ENCODE data around the gene SLC6A1.

Gene SLC6A1

GRCh38 chr3:10994306-10994705, 1.8 kb downstream of the SLC6A1 start:
- no peaks in the 10 kb centered on the region for H4K20me1 ChIP-seq (ENCODE audit: low read depth, low read length)
- no peak overlapping the region for H3K27ac ChIP-seq (ENCODE audit: low read depth, low read length)
- H3K9me3 ChIP-seq (ENCODE audit: insufficient read depth, low read length) = no peaks in the 10 kb centered on the region
- no peaks in the 10 kb centered on the region for H3F3A ChIP-seq (ENCODE audit: insufficient read depth)
- H2AFZ ChIP-seq (ENCODE audit: low read depth, low read length, severe bottlenecking) = no peak overlapping the region
- H3K36me3 ChIP-seq (ENCODE audit: low read length) = no peaks in the 10 kb centered on the region
- H3K9me2 ChIP-seq (replicated peaks; ENCODE audit: insufficient read depth, low read length) = no peaks in the 10 kb centered on the region
- no peaks in the 10 kb centered on the region for H3K79me2 ChIP-seq (ENCODE audit: insufficient read depth, low read length)
- no peak for TF ChIP-seq EZH2phosphoT487 (conservative IDR thresholded peaks at IDR 0.05; ENCODE audit: low read length)
- TF ChIP-seq, protein P1, sequence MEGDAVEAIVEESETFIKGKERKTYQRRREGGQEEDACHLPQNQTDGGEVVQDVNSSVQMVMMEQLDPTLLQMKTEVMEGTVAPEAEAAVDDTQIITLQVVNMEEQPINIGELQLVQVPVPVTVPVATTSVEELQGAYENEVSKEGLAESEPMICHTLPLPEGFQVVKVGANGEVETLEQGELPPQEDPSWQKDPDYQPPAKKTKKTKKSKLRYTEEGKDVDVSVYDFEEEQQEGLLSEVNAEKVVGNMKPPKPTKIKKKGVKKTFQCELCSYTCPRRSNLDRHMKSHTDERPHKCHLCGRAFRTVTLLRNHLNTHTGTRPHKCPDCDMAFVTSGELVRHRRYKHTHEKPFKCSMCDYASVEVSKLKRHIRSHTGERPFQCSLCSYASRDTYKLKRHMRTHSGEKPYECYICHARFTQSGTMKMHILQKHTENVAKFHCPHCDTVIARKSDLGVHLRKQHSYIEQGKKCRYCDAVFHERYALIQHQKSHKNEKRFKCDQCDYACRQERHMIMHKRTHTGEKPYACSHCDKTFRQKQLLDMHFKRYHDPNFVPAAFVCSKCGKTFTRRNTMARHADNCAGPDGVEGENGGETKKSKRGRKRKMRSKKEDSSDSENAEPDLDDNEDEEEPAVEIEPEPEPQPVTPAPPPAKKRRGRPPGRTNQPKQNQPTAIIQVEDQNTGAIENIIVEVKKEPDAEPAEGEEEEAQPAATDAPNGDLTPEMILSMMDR (IDR thresholded peaks at IDR 0.05; ENCODE audit: insufficient read depth, low read length, poor library complexity, severe bottlenecking) = no peak
- no peak overlapping the region for H3K4me3 ChIP-seq (ENCODE audit: insufficient read depth, low read length, poor library complexity, severe bottlenecking)
- no peak overlapping the region for H3K9ac ChIP-seq (ENCODE audit: low read length)
- H3K4me2 ChIP-seq (ENCODE audit: low read depth, low read length, poor library complexity, severe bottlenecking) = no peak overlapping the region
- no peaks in the 10 kb centered on the region for H3K27me3 ChIP-seq (ENCODE audit: low read length)

DNA sequence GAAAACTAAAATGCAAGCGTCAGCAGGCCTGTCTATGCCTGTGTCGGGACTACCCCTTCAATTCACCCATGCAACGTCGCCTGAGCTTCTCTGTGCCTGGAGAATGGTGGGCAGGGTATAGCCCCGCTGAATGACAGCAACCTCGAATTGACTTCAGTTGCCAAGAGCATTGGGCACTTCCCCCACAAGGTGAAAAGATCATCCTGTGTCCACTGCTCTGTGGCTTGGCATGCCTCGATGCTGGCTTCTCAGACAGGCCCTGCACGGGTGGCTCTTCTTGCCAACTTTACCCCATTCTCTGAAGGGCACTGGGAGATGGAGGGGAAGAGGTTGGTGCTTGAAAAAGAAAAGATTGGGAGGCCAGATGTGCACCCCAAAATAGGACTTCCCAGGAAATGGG, 3.3 kb downstream of the SLC6A1 start:
- H3K4me3 ChIP-seq (ENCODE audit: insufficient read depth, low read length, poor library complexity, severe bottlenecking) = no peak overlapping the region
- no peaks in the 10 kb centered on the region for H3F3A ChIP-seq (ENCODE audit: insufficient read depth)
- H3K79me2 ChIP-seq (ENCODE audit: insufficient read depth, low read length) = no peaks in the 10 kb centered on the region
- TF ChIP-seq, protein P1 (IDR thresholded peaks at IDR 0.05; ENCODE audit: insufficient read depth, low read length, poor library complexity, severe bottlenecking) = no peak
- no peaks in the 10 kb centered on the region for H3K27me3 ChIP-seq (ENCODE audit: low read length)
- no peak overlapping the region for H3K4me2 ChIP-seq (ENCODE audit: low read depth, low read length, poor library complexity, severe bottlenecking)
- H3K27ac ChIP-seq (ENCODE audit: low read depth, low read length) = no peak overlapping the region
- no peaks in the 10 kb centered on the region for H3K9me3 ChIP-seq (ENCODE audit: insufficient read depth, low read length)
- no peak overlapping the region for H2AFZ ChIP-seq (ENCODE audit: low read depth, low read length, severe bottlenecking)
- no peak overlapping the region for H3K9ac ChIP-seq (ENCODE audit: low read length)
- no peaks in the 10 kb centered on the region for H3K9me2 ChIP-seq (replicated peaks; ENCODE audit: insufficient read depth, low read length)
- H4K20me1 ChIP-seq (ENCODE audit: low read depth, low read length) = no peaks in the 10 kb centered on the region
- H3K36me3 ChIP-seq (ENCODE audit: low read length) = no peaks in the 10 kb centered on the region

GRCh38 chr3:10996345-10997013, 3.9 kb downstream of the SLC6A1 start:
- no peak overlapping the region for H3K27ac ChIP-seq (ENCODE audit: low read depth, low read length)
- H2AFZ ChIP-seq (ENCODE audit: low read depth, low read length, severe bottlenecking) = no peak overlapping the region
- H3K79me2 ChIP-seq (ENCODE audit: insufficient read depth, low read length) = no peaks in the 10 kb centered on the region
- H3K9me3 ChIP-seq (ENCODE audit: insufficient read depth, low read length) = no peaks in the 10 kb centered on the region
- no peak overlapping the region for H3K4me2 ChIP-seq (ENCODE audit: low read depth, low read length, poor library complexity, severe bottlenecking)
- H3K4me3 ChIP-seq (ENCODE audit: insufficient read depth, low read length, poor library complexity, severe bottlenecking) = no peak overlapping the region
- H4K20me1 ChIP-seq (ENCODE audit: low read depth, low read length) = no peaks in the 10 kb centered on the region
- H3K27me3 ChIP-seq (ENCODE audit: low read length) = no peaks in the 10 kb centered on the region
- no peak overlapping the region for H3K9ac ChIP-seq (ENCODE audit: low read length)
- no peaks in the 10 kb centered on the region for H3K36me3 ChIP-seq (ENCODE audit: low read length)
- no peaks in the 10 kb centered on the region for H3F3A ChIP-seq (ENCODE audit: insufficient read depth)
- TF ChIP-seq, protein P1 (IDR thresholded peaks at IDR 0.05; ENCODE audit: insufficient read depth, low read length, poor library complexity, severe bottlenecking) = no peak
- TF ChIP-seq EZH2phosphoT487 (conservative IDR thresholded peaks at IDR 0.05; ENCODE audit: low read length) = no peak
- no peaks in the 10 kb centered on the region for H3K9me2 ChIP-seq (replicated peaks; ENCODE audit: insufficient read depth, low read length)

Measured in SU-DHL-6 (cell line).